Osteoblast (primary cell): Measurements from ENCODE around the gene PTGES3. TPM values are rescaled to one million over a fixed set of nuclear protein-coding genes. Genes with fewer than 3 reads are reported as not detected.

Experiments
- DNase-seq: peaks from one replicate; pipeline ENCODE4 v3.0.0; 2011; ENCODE audit warnings: low spot score, mixed read lengths; ENCODE audit not compliant: insufficient read length; ENCODE audit errors: missing footprints
- H2AFZ ChIP-seq: 2 replicates; pipeline ENCODE4 v1.6.0; 2011; ENCODE audit warnings: mild to moderate bottlenecking, low read length
- H3K27ac ChIP-seq: 2 replicates; pipeline ENCODE4 v1.5.1; 2011; ENCODE audit warnings: mild to moderate bottlenecking, low read depth, low read length, moderate library complexity
- H3K27me3 ChIP-seq: 2 replicates; pipeline ENCODE4 v1.6.0; 2012; ENCODE audit warnings: mild to moderate bottlenecking, control low read depth, inconsistent platforms, low read length, moderate library complexity; ENCODE audit not compliant: insufficient read depth
- H3K36me3 ChIP-seq: 2 replicates; pipeline ENCODE4 v1.5.1; 2011; ENCODE audit warnings: mild to moderate bottlenecking, low read length, control low read depth, moderate library complexity; ENCODE audit not compliant: insufficient read depth
- H3K4me1 ChIP-seq: 2 replicates; pipeline ENCODE4 v1.5.1; 2011; ENCODE audit warnings: mild to moderate bottlenecking, low read length, control low read depth, moderate library complexity; ENCODE audit not compliant: insufficient read depth
- H3K4me2 ChIP-seq: 2 replicates; pipeline ENCODE4 v1.6.0; 2011; ENCODE audit warnings: mild to moderate bottlenecking, low read length; ENCODE audit not compliant: insufficient read depth
- H3K4me3 ChIP-seq: fragments of 200-600 bp; sonication (generic); 3 replicates; pipeline ENCODE4 v1.5.1; 2012; ENCODE audit warnings: mild to moderate bottlenecking, low read length, inconsistent platforms; ENCODE audit not compliant: insufficient read depth
- H3K79me2 ChIP-seq: 2 replicates; pipeline ENCODE4 v1.6.0; 2012; ENCODE audit warnings: mild to moderate bottlenecking, low read length, control low read depth, inconsistent platforms; ENCODE audit not compliant: insufficient read depth
- H3K9me3 ChIP-seq: 2 replicates; pipeline ENCODE4 v1.5.1; 2011; ENCODE audit warnings: low read depth, low read length, control low read depth
- H4K20me1 ChIP-seq: 2 replicates; pipeline ENCODE4 v1.6.0; 2012; ENCODE audit warnings: mild to moderate bottlenecking, low read length, control low read depth; ENCODE audit not compliant: insufficient read depth
- total RNA-seq: library from RNA; depleted of rRNA; stranded (reverse); fragments of >200 nt; gene quantifications from 2 replicates; pipeline ENCODE4 v1.2.3, GENCODE V29; 2012
- TF ChIP-seq, protein P1 (sequence below): IDR thresholded peaks from 2 replicates; pipeline ENCODE4 v1.5.1; 2011; ENCODE audit warnings: mild to moderate bottlenecking, low read depth, low read length, moderate library complexity; ENCODE audit errors: extremely low read depth

The PTGES3 gene
- total RNA-seq, 1 donor: 63.0 TPM

DNA sequence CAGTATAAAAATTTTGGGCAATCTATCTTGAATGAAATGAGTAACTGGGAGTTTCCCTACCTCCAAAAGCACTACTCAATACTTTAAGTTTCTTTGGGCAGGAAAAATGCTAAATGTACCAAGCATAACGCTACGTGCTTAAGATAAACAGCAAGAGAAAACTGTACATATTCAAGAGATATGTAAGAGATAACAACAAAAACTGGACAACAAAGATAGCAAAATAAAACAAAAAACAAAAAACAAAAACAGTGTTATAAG lies 20.0 kb downstream of the PTGES3 start:
- TF ChIP-seq, protein P1, sequence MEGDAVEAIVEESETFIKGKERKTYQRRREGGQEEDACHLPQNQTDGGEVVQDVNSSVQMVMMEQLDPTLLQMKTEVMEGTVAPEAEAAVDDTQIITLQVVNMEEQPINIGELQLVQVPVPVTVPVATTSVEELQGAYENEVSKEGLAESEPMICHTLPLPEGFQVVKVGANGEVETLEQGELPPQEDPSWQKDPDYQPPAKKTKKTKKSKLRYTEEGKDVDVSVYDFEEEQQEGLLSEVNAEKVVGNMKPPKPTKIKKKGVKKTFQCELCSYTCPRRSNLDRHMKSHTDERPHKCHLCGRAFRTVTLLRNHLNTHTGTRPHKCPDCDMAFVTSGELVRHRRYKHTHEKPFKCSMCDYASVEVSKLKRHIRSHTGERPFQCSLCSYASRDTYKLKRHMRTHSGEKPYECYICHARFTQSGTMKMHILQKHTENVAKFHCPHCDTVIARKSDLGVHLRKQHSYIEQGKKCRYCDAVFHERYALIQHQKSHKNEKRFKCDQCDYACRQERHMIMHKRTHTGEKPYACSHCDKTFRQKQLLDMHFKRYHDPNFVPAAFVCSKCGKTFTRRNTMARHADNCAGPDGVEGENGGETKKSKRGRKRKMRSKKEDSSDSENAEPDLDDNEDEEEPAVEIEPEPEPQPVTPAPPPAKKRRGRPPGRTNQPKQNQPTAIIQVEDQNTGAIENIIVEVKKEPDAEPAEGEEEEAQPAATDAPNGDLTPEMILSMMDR: no peak
- H3K9me3 ChIP-seq: no peaks in the 10 kb centered on the region
- peaks cover 9% of the 10 kb centered on the region for H4K20me1 ChIP-seq
- peaks cover 82% of the 10 kb centered on the region for H3K36me3 ChIP-seq
- no peak overlapping the region for H3K4me3 ChIP-seq
- H2AFZ ChIP-seq: no peak overlapping the region
- H3K27ac ChIP-seq: no peak overlapping the region
- no peak for DNase-seq
- H3K4me1 ChIP-seq: no peaks in the 10 kb centered on the region
- no peaks in the 10 kb centered on the region for H3K27me3 ChIP-seq
- peaks cover 55% of the 10 kb centered on the region for H3K79me2 ChIP-seq
- no peak overlapping the region for H3K4me2 ChIP-seq

DNA sequence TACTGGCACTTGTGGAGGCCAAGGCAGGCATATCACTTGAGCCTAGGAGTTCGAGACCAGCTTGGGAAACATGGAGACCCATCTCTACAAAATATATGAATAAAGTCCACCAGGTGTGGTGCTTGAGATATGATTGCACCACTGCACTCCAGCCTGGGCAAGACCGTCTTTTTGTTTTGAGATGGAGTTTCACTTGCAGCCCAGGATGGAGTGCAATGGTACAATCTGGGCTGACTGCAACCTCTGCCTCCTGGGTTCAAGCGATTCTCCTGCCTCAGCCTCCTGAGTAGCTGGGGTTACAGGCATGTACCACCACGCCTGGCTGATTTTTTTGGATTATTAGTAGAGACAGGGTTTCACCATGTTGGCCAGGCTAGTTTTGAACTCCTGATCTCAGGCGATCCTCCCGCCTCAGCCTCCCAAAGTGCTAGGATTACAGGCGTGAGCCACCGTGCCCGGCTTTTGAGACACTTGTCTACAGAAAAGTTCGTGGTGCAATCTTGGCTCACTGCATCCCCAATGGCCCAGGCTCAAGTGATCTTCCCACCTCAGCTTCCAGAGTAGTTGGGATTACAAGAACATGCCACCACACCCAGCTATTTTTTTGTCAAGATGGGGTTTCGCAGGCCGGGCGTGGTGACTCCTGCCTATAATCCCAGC lies 26.0 kb downstream of the PTGES3 start:
- Histone ChIP-seq H2AFZ (no peak overlapping the region), H4K20me1 (no peaks in the 10 kb centered on the region), H3K9me3 (no peaks in the 10 kb centered on the region), H3K4me2 (no peak overlapping the region), H3K27ac (no peak overlapping the region), H3K4me1 (no peaks in the 10 kb centered on the region), H3K27me3 (no peaks in the 10 kb centered on the region), H3K79me2 (peaks cover 6% of the 10 kb centered on the region), H3K4me3 (no peak overlapping the region), H3K36me3 (peaks cover 35% of the 10 kb centered on the region)
- TF ChIP-seq, protein P1: no peak
- no peak for DNase-seq

DNA sequence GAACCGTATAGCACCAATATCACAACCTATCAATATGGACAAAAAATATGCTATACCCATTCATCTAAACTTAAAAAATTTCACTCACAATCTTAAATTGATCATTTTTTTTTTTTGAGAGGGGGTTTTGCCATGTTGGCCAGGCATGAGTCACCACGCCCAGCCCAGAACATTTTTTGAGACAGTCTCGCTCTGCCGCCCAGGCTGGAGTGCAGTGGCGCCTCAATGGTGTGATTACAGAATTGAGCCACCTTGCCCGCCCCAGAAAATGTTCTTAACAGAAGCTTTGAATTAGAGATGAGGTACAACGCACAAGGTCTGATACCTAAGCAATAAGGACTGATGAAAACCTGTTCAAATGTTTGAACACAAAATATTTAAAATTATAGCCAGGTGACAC lies 26.5 kb downstream of the PTGES3 start:
- H3K9me3 ChIP-seq: no peaks in the 10 kb centered on the region
- H3K79me2 ChIP-seq: peaks cover 3% of the 10 kb centered on the region
- H2AFZ ChIP-seq: no peak overlapping the region
- H3K27me3 ChIP-seq: no peaks in the 10 kb centered on the region
- DNase-seq: no peak
- no peaks in the 10 kb centered on the region for H4K20me1 ChIP-seq
- H3K4me1 ChIP-seq: no peaks in the 10 kb centered on the region
- no peak overlapping the region for H3K4me2 ChIP-seq
- H3K4me3 ChIP-seq: no peak overlapping the region
- H3K27ac ChIP-seq: no peak overlapping the region
- TF ChIP-seq, protein P1: no peak
- peaks cover 29% of the 10 kb centered on the region for H3K36me3 ChIP-seq

DNA sequence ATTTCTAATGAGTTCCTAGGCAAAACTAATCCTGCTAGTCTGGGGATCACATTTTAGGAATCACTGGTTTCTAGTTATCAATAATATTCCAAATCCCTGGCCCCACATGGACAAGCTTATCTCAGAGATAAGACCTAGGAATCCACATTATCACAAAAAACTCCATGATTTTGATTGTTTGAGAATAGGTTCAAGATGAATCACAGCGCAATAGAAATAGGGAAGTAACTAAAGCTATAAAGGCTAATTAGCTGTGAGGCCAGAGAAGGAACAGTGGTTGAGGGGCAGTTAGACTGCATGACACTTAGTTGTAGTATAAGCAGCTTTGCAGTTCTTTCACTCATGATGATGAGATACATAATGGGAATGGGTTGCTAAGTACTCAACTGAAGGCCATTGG lies 29.2 kb downstream of the PTGES3 start:
- Histone ChIP-seq H4K20me1 (no peaks in the 10 kb centered on the region), H3K27ac (no peak overlapping the region), H3K36me3 (peaks cover 5% of the 10 kb centered on the region), H3K79me2 (no peaks in the 10 kb centered on the region), H3K4me1 (no peaks in the 10 kb centered on the region), H2AFZ (no peak overlapping the region), H3K4me3 (no peak overlapping the region), H3K27me3 (no peaks in the 10 kb centered on the region), H3K4me2 (no peak overlapping the region), H3K9me3 (no peaks in the 10 kb centered on the region)
- DNase-seq: no peak
- TF ChIP-seq, protein P1: no peak
